DMS79 treated with DMSO at 0.1 percent for 48 hours (cell line): Measurements from ENCODE around the gene MBNL2.

Experiments used
- DNase-seq: peaks from one replicate; lab custom pipeline; 2025; lab: John Stamatoyannopoulos, UW

MBNL2 gene

DNA sequence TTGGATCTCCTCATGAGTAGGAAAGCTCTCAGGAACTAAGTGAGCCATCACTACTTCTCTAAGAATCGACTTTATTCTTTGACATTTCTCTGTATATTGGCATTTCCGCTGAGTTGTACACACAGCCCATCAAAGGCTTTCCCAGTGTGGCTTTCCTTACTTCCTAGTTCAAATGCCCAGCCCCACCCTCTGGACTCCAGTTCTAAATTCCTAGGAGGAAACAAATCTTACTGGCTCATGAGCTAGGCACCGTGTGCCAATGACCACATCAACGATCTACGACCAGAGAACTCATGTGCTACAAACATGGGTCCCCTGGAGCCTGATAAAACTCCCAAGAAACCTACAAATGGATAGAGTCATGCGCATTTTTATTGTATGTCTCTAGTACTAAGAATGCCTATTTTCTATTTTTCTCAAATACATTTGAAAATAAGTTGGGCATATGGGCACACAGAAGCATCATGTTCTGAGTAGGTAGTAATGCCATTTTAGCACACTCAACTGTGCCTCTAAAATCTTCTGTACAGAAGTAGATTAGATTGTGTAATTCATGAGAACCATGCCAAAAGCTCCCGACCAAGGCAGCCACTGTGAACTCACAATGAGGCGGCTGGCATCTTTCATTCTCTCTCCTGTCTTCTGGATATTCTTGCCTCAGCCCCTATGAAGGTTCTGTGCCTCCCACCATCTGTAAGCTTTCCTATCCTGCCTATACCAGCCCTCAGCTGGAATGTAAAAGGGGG, 201.3 kb downstream of the MBNL2 start:
- DNase-seq, result no peak

DNA sequence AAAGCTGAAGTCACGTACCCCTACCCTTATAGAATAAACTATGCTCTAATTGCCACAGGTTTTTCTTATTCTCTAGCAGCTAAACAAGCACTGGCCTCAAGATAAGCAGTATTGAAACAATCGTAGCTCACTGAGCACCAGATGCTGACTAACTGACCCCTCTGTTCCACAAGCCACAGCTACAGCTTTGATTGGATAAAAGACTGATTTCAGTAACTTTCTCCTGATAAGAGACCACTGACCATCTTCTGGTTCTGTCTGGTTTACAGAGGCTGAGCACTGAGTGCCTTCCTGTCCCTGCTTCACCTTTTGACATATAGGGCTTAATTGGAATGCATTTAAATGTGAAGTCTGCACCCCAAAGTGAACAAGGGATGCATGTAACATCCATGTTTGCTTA, 203.5 kb downstream of the MBNL2 start:
- DNase-seq, result no peak

DNA sequence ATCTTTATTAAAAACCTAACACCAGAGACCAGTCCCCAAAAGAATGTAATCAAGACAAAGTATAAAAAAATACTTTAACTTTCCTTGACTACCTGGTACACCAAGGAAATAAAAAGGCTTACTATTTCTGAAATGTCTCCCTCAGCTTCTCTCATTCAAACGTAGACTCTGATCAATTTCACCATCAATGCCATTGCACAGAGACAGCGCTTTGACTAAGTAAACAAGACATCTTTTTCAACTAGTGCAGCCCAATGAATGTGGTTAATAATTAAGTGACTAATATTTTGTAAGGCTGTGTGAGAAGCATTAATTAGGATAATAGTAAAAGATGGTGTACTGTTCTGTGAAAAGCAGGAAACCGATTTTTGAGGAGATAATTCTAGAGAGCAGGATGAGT, 204.6 kb downstream of the MBNL2 start:
- no peak for DNase-seq

DNA sequence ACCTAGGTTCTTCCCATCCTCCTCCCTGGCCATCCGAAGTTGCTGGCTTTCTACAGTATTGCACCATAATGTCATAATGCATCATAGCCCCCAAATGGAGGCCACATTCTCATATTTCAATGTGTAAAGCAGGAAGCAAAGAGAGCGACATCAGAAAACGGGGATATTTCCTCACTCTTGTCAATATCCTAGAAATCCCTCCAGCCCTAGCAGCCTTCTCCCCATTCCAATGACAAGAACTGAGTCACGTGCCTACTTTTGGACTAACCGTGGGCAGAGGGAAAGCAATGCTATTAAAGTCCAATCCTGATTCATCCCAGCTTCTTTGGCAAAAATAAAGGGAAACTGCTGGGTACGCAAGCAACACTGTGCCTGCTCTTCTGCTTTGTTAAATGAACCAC, 207.5 kb downstream of the MBNL2 start:
- no peak for DNase-seq

DNA sequence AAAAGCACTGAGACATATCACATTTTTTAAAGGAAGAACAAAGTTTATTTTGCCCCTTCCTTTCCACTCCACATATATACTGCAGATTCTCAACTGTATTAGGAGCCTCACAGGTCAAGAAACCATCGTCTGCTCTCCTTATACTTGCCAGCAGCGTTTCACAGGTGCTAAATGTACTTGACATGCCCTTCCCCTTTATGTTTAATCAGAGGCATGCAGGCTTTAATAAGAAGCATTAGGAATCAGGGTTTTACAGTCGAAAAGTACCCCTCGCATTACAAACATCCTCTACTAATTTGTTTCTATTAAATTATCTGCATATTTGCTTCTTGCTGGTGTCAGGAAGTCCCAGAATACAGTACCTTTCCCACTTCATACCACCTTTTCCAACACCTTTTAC, 208.2 kb downstream of the MBNL2 start:
- DNase-seq, result no peak

DNA sequence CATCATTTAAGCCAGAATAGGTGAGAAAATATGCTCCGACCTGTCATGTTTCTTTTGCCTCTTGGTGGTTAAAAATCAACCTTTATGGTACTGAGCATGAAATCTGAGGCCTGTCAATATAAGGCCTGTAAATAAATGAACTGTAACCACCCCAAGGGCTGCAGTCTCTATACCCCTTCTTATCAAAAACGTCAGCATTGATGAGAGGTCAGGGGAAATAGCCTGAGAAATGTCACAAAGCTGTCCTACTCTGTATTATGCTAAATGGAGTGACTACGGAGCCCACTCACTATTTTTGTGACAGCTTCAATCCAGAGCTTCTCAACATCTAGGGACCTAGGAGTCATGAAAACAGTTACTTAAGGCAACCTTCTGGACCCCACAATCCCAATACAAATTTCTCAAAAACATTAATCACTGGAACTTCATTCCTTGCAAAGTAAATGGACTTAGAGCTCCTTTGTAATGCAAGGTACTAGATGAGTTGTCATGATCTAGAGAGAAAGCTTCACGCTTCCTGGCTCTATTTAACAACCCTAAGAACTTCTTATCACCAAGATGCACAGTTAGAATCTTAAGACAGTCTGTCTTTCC, 209.1 kb downstream of the MBNL2 start:
- no peak for DNase-seq

DNA sequence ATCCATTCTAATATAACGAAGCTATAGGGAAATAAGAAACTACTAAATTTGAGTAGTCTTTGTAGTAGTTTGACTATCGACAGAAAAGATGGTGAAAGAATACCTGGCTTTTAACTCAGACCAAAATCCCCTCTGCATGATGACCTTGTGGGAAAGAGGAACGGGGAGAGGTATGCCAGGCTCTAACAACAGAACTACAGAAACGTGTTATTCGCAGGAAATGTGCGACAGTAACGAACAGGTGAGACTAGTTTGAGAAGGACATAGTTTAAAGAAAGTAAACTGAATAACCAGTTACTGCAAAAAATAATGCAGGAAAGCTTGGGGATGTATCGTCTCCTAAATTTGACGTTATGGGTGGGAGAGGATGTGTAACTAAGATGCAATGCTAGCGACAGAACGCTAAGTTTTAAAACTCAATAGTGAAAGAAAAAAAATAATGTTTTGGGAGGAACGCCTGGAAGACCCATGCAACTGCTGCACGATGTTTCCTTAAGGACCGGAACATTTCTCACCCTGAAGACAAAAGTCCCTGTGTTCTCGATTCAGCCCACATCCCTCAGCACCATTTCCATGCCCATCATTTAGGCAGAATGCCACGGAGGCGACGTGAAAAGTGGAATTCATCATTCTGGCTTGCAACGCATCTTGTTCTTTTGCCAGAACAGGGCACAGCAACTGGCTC, 210.2 kb downstream of the MBNL2 start:
- peak; percentile 72 for DNase-seq

DNA sequence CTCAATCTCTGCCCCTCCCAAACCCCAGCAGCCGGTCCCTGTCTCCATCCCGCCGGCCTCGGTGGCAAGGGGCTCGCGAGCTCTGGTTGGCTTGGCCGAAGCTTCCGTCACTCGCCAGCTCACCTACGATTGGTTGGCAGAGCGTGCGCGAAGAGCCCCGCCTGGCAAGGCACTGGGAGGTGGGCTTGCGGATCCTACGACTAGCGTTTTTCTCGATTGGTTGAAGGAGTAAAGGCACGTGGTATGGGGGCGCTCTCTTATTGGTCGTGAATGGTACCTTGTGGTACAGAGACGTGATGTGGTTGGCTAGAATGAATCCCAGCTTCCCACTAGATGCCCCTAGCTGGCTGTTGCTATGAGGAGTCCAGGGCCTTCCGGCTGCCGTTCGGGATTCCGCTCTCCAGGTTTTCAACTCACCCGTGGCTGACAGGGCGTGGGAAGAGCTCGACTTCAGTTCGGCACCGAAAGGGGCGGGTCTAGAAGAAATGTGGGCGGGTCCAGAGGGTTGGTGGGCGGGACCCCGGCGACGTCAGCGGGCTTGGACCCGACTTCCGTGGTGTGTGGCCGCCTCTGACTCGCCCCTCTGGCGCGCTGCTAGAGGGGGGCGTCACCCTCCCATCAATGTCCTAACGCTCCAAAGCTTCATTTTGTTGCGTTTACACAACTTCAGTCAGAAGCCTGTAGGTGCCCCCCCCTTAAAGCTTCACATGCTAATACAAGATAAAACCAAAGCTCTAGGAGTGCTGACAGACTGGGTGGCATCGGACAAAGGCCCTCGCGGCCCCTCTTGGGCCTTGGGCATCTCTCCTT, 211.0 kb downstream of the MBNL2 start:
- DNase-seq, result peak; percentile 100

DNA sequence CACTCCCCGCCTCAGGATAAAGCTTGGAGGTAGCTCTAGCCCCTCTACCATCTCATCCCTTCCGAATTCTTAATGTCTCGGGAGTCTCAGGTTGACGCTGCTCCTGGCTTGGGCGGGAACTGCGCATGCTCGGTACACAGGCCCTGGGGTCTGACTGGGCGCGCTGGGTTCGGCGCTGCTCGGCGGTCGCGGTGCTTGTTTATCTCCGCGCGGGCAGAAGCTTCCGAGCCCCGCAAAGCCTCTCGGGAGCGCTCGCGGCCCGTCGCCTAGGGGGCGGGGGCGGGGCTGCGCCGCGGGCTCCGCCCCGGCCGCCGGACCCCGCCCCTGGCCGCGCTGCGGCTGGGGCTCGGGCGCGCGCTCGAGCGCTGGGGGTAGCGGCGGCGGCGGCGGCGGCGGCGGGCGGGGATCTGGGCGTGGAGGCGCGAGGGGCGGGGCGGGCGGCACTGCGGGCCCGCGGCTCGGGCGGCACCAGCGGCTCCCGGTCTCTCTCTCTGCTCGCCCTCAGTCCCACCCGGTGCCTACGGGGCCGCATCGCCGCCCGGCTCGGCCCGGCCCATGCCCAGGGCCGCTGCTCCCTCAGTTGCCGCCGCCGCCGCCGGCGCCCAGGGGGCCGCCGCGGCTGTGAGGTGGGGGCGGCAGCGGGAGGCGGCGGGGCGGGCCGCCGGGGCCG, 211.7 kb downstream of the MBNL2 start, which contains the start of gene RAP2A:
Gene RAP2A, plus strand, starts transcription at position 443 of the 670 bp plus-strand sequence. CDS start 302 bp downstream, outside the sequence.
- peak; percentile 93 for DNase-seq

DNA sequence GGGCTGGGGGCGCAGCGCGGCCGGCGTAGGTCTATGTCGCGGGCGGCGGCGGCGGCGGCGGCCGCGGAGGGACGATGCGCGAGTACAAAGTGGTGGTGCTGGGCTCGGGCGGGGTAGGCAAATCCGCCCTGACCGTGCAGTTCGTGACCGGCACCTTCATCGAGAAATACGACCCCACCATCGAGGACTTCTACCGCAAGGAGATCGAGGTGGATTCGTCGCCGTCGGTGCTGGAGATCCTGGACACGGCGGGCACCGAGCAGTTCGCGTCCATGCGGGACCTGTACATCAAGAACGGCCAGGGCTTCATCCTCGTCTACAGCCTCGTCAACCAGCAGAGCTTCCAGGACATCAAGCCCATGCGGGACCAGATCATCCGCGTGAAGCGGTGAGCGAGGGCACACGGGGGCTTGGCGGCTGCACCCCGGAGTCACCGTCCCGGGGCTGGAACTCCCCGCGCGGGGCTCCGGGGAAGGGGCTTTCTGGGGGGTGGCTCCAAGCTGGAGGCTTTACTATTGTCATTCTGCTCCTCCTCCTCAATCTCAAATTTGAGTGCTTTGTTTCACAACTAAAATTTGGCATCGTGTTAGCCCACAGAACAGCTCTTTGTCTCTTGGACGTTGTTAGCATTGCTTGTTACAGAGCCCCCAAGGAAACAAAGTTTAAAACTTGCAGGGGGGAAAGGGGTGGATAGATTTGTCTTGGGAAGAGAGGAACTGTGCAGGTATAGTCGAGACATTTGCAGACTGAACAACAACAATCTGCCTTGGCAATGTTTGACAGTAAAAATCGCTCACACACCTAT, 212.5 kb downstream of the MBNL2 start:
- peak; percentile 72 for DNase-seq

DNA sequence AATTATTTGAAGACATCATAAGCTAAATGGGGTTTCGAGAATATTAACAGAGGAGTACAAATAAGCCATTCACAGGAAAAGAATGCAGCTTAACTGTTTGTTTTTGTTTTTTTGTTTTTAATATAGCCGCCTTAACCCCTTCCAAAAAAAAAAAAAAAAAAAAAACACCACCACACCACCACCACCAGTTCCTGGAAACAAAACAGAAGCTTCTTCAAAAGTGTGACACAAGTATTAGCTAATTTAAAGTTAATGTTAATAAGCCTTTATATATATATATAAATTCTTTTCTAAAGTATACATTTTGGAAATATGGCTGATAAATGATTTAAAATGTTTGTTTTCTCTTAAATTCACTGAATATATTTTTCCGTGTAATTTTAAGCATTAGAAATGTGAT, 213.2 kb downstream of the MBNL2 start:
- DNase-seq, result no peak

DNA sequence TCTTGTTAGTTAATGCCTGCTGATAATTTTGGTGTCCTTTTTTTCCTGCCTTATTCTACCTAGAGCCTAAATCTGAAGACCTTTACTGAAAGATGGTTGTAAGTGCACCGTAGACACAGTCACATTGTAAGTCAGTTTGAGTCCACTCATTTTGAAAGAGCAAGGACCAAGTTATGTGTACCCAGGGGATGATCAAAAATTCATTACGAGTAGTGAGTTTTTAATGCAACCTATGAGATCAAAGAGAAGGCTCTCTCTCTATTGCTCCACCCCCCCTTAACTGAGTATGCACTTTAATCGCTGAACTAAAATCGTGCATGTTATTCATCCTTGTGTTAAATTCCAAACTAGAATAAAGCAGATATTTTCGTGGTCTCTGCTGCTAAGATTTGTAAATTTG, 213.7 kb downstream of the MBNL2 start:
- DNase-seq, result peak; percentile 19

DNA sequence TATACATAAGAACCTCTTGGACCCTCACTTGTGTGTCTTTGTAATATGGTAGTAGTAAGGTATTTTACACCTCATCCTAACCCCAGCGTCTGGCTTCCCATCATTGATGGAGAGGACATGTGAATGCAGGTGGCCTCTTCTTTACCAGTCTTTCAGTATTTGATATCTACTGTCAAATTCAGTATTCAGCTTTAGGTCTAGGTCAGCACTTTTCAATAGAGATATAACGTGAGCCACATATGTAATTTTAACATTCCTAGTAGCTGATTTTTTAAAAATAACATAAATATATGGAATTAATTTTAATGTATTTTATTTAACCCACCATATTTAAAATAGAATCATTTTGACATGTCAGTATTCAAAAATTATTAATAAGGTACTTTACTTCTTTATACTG, 214.7 kb downstream of the MBNL2 start:
- no peak for DNase-seq

DNA sequence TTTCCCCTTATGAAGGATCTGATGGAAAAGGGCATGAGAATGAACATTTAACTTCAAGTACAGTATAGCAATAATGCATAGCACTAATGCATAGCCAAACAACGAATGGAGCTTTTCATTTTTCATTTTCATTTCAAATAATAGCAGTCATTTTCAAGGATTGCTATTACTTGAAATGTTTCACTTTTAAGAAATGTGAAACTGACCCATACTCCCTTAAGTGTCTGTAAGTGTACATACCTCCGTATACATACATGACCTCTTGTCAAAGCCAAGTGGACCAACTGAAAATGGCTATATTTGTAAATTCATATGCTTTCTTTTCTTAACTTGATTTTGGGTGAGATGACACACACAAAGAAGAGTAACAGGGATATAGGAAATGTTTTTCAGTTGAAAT, 215.6 kb downstream of the MBNL2 start:
- no peak for DNase-seq

DNA sequence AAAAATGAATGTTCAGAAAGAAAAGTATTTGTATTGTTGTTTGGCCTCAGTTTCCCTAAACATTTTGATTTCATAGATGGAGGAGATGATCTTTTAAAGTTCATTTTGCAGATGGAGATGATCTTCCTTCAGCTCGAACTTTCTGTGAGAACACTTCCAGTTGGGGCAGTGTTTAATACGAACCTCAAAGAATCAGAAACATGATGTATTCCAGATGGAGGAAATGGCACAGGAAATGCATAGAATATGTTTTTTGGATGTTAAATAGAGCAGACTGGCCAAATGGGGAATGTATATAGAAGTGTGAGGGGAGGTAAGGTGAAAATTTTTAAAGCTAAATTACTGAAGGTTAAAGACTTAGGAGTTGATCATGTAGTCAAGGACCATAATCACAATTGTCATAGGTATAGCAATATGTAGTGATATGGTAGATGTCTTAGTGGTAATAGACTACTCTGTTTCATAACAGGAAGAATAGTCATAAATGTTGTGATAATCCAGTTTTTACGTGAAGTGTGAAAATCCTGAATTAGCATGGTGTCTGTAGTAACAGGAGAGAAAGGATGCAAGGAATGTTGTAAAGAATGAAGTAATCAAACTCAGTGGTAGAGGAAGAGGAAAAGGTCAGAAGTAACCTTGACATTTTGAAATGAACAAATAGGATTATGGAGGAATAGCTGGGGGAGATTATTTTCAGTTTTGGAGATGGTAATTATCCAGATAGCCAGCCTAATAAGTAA, 216.9 kb downstream of the MBNL2 start:
- no peak for DNase-seq

DNA sequence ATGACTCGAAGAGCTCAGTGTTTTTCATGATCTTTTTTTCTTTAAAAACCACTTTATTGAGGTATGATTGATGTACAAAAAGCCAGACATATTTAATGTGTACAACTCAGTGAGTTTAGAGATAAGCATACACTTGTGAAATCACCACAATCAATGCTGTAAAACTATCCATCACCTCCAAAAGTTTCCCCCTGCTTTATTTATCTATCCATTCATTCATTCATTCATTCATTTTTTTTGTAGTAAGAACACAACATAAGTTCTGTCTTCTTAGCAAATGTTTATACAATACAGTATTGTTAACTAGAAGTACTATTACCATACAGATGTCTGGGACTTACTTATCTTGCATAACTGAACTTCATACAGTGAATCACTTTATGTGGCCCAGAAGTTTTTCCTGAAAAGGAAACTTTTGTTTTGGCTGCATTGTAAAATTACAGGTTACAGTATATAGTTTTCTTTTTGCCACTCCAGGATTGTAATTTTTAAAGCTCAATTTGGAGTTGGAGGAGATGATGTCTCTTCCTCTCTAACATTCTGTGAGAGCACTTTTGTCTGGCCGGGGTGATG, 218.6 kb downstream of the MBNL2 start:
- DNase-seq, result no peak

DNA sequence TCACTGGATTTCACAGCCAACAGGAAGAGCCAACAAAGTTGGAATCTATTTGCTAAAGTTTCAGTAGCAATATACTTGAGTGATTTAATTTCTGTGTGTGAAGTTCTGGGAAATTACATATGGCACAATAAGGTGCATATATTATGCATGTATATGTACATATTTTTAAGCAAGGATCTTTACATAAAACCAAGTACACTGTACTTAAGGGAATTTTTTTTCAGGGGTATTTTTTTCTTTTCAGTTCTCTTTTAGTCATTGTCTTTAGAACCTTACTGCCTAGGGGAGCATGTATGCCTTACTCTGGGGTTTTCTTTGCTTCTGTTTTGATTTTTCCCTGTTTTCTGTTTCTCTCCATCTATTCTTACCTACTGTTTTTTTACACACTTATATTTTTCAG, 219.2 kb downstream of the MBNL2 start:
- DNase-seq, result no peak
